ENCODE results near the gene CCR2.
"Not testable (repeated sequence)": the region's sequence is repeated elsewhere in the genome, so short reads cannot be mapped to it uniquely, and the experiment has no call there.

CCR2 gene

GRCh38 chr3:46353647-46354410, at the start of gene CCR2:
TSS of gene CCR2 (plus strand) at chr3:46354111. CDS start at chr3:46357528, 3,417 bp downstream.
- no peak for DNase-seq

GRCh38 chr3:46304739-46305138, 49.2 kb upstream of the CCR2 start:
- no peak for DNase-seq

- DNase-seq: no peak
Observed at GRCh38 chr3:46312991-46313390, 40.9 kb upstream of the CCR2 start.

- no peak for DNase-seq
Observed at GRCh38 chr3:46314517-46314916, 39.4 kb upstream of the CCR2 start.

- DNase-seq: no peak
Observed at GRCh38 chr3:46316206-46316605, 37.7 kb upstream of the CCR2 start.

GRCh38 chr3:46318207-46318927, 35.5 kb upstream of the CCR2 start:
- DNase-seq: no peak

GRCh38 chr3:46321461-46322104, 32.3 kb upstream of the CCR2 start:
- DNase-seq: no peak

- DNase-seq: no peak
Observed at GRCh38 chr3:46324036-46324435, 29.9 kb upstream of the CCR2 start.

- DNase-seq: no peak
Observed at GRCh38 chr3:46325645-46326300, 28.1 kb upstream of the CCR2 start.

- DNase-seq: not testable (repeated sequence)
Observed at GRCh38 chr3:46330676-46331075, 23.2 kb upstream of the CCR2 start.

- no peak for DNase-seq
Observed at GRCh38 chr3:46334741-46335478, 19.0 kb upstream of the CCR2 start.

GRCh38 chr3:46335541-46335940, 18.4 kb upstream of the CCR2 start:
- DNase-seq: no peak

GRCh38 chr3:46337911-46338310, 16.0 kb upstream of the CCR2 start:
- DNase-seq: no peak

GRCh38 chr3:46338840-46339239, 15.1 kb upstream of the CCR2 start:
- no peak for DNase-seq

- no peak for DNase-seq
Observed at GRCh38 chr3:46344476-46344875, 9.4 kb upstream of the CCR2 start.

GRCh38 chr3:46348823-46349482, 5.0 kb upstream of the CCR2 start:
- DNase-seq: no peak

- no peak for DNase-seq
Observed at GRCh38 chr3:46349484-46350261, 4.2 kb upstream of the CCR2 start.

GRCh38 chr3:46350262-46350565, 3.7 kb upstream of the CCR2 start:
- DNase-seq: no peak

- DNase-seq: no peak
Observed at GRCh38 chr3:46351646-46352045, 2.3 kb upstream of the CCR2 start.

- DNase-seq: no peak
Observed at GRCh38 chr3:46353090-46353489, 821 bp upstream of the CCR2 start.

GRCh38 chr3:46354478-46354877, 567 bp downstream of the CCR2 start:
- no peak for DNase-seq

GRCh38 chr3:46354984-46355383, 1.1 kb downstream of the CCR2 start:
- DNase-seq: no peak

Measured in NCI-H187 treated with DMSO at 0.1 percent for 48 hours (cell line).